ENCODE results near the gene GABRB1. TPM values are rescaled to one million over a fixed set of nuclear protein-coding genes. Genes with fewer than 3 reads are reported as not detected.

Gene GABRB1
- total and polyA plus RNA-seq, 2 of the 8 experiments (the other 6 are each of a cell fraction or from before 2014, with no cell fraction given), result 0.22 to 0.38 TPM

DNA sequence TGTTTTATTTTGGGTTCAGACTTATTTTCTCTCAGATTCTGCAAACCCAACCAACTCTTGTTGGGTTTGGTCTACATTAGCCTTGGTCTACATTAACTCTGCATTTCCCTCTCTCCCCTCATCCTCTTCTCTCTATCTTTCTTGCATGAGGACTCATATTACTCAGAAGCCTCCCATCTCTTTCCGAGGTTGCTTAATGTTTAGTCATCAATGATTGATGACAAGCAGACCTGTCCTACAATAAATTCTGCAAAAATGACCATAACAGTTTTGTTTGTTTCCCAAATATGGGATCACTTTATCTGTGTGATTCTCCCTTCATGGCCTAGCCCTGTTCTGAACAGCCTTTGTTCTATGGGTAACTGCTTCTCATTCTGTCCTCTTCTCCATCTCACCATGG lies 75.2 kb downstream of the GABRB1 start (continued):
- TF ChIP-seq, protein P1, sequence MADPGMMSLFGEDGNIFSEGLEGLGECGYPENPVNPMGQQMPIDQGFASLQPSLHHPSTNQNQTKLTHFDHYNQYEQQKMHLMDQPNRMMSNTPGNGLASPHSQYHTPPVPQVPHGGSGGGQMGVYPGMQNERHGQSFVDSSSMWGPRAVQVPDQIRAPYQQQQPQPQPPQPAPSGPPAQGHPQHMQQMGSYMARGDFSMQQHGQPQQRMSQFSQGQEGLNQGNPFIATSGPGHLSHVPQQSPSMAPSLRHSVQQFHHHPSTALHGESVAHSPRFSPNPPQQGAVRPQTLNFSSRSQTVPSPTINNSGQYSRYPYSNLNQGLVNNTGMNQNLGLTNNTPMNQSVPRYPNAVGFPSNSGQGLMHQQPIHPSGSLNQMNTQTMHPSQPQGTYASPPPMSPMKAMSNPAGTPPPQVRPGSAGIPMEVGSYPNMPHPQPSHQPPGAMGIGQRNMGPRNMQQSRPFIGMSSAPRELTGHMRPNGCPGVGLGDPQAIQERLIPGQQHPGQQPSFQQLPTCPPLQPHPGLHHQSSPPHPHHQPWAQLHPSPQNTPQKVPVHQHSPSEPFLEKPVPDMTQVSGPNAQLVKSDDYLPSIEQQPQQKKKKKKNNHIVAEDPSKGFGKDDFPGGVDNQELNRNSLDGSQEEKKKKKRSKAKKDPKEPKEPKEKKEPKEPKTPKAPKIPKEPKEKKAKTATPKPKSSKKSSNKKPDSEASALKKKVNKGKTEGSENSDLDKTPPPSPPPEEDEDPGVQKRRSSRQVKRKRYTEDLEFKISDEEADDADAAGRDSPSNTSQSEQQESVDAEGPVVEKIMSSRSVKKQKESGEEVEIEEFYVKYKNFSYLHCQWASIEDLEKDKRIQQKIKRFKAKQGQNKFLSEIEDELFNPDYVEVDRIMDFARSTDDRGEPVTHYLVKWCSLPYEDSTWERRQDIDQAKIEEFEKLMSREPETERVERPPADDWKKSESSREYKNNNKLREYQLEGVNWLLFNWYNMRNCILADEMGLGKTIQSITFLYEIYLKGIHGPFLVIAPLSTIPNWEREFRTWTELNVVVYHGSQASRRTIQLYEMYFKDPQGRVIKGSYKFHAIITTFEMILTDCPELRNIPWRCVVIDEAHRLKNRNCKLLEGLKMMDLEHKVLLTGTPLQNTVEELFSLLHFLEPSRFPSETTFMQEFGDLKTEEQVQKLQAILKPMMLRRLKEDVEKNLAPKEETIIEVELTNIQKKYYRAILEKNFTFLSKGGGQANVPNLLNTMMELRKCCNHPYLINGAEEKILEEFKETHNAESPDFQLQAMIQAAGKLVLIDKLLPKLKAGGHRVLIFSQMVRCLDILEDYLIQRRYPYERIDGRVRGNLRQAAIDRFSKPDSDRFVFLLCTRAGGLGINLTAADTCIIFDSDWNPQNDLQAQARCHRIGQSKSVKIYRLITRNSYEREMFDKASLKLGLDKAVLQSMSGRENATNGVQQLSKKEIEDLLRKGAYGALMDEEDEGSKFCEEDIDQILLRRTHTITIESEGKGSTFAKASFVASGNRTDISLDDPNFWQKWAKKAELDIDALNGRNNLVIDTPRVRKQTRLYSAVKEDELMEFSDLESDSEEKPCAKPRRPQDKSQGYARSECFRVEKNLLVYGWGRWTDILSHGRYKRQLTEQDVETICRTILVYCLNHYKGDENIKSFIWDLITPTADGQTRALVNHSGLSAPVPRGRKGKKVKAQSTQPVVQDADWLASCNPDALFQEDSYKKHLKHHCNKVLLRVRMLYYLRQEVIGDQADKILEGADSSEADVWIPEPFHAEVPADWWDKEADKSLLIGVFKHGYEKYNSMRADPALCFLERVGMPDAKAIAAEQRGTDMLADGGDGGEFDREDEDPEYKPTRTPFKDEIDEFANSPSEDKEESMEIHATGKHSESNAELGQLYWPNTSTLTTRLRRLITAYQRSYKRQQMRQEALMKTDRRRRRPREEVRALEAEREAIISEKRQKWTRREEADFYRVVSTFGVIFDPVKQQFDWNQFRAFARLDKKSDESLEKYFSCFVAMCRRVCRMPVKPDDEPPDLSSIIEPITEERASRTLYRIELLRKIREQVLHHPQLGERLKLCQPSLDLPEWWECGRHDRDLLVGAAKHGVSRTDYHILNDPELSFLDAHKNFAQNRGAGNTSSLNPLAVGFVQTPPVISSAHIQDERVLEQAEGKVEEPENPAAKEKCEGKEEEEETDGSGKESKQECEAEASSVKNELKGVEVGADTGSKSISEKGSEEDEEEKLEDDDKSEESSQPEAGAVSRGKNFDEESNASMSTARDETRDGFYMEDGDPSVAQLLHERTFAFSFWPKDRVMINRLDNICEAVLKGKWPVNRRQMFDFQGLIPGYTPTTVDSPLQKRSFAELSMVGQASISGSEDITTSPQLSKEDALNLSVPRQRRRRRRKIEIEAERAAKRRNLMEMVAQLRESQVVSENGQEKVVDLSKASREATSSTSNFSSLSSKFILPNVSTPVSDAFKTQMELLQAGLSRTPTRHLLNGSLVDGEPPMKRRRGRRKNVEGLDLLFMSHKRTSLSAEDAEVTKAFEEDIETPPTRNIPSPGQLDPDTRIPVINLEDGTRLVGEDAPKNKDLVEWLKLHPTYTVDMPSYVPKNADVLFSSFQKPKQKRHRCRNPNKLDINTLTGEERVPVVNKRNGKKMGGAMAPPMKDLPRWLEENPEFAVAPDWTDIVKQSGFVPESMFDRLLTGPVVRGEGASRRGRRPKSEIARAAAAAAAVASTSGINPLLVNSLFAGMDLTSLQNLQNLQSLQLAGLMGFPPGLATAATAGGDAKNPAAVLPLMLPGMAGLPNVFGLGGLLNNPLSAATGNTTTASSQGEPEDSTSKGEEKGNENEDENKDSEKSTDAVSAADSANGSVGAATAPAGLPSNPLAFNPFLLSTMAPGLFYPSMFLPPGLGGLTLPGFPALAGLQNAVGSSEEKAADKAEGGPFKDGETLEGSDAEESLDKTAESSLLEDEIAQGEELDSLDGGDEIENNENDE (IDR thresholded peaks at IDR 0.05; ENCODE audit: insufficient replicate concordance, low read length), result no peak
- TF ChIP-seq, protein P2, sequence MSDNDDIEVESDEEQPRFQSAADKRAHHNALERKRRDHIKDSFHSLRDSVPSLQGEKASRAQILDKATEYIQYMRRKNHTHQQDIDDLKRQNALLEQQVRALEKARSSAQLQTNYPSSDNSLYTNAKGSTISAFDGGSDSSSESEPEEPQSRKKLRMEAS (IDR thresholded peaks at IDR 0.05), result no peak
- TF ChIP-seq JUN (IDR thresholded peaks at IDR 0.05; ENCODE audit: low read depth, low read length) (no peak), PHF8 (conservative IDR thresholded peaks at IDR 0.05; ENCODE audit: low read depth, low read length) (no peak)

All from H1 (cell line).